HUES64 (cell line): ENCODE data around the gene CRTAP.
"Not testable (repeated sequence)": the region's sequence is repeated elsewhere in the genome, so short reads cannot be mapped to it uniquely, and the experiment has no call there.

Experiments
- H3K27ac ChIP-seq: 2 replicates; pipeline ENCODE4 v1.7.0; 2013; ENCODE audit warnings: low read depth, low read length, inconsistent platforms
- H3K27me3 ChIP-seq: 2 replicates; pipeline ENCODE4 v1.6.1; 2013; ENCODE audit warnings: mild to moderate bottlenecking, low read length; ENCODE audit not compliant: insufficient read depth
- H3K36me3 ChIP-seq: 2 replicates; pipeline ENCODE4 v1.6.1; 2013; ENCODE audit warnings: mild to moderate bottlenecking, low read length; ENCODE audit not compliant: insufficient read depth
- H3K4me1 ChIP-seq: 2 replicates; pipeline ENCODE4 v1.6.1; 2013; ENCODE audit warnings: mild to moderate bottlenecking, low read length, moderate library complexity; ENCODE audit not compliant: insufficient read depth
- H3K4me3 ChIP-seq: 2 replicates; pipeline ENCODE4 v1.5.1; 2013; ENCODE audit warnings: mild to moderate bottlenecking, low read length, moderate library complexity
- H3K9ac ChIP-seq: 2 replicates; pipeline ENCODE4 v1.6.1; 2013; ENCODE audit warnings: mild to moderate bottlenecking, low read depth, low read length
- H3K9me3 ChIP-seq: 2 replicates; pipeline ENCODE4 v1.6.1; 2013; ENCODE audit warnings: low read depth, low read length; ENCODE audit not compliant: insufficient read depth
- WGBS: fragments of 150-250, 120-280 bp; methylation state at CpG from one replicate; pipeline ENCODE4 v1.1.7; 2013; ENCODE audit warnings: missing lambda C conversion rate; 5-methylcytosine and 5-hydroxymethylcytosine counted together

CRTAP gene

DNA sequence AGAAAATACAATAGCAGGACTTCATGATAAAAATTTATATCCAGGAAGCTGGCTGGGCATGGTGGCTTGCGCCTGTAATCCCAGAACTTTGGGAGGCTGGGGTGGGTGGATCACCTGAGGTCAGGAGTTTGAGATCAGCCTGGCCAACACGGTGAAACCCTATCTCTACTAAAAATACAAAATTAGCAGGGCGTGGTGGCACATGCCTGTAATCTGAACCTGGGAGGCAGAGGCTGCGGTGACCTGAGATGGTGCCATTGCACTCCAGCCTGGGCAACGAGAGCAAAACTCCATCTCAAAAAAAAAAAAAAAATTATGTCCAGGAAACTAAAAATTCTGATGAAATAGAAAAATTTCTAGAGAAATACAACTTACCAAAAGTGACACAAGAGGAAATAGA is 48.8 kb downstream of the CRTAP start:
- 94% methylated on average over 4 of the region's 5 CpGs for WGBS
- H3K36me3 ChIP-seq, H3K4me3 ChIP-seq, H3K9me3 ChIP-seq, H3K27ac ChIP-seq, H3K27me3 ChIP-seq, H3K4me1 ChIP-seq, H3K9ac ChIP-seq: not testable (repeated sequence)

- Histone ChIP-seq H3K27me3 (no peaks in the 10 kb centered on the region), H3K4me1 (no peaks in the 10 kb centered on the region), H3K36me3 (no peaks in the 10 kb centered on the region), H3K27ac (no peak overlapping the region), H3K4me3 (no peak overlapping the region), H3K9me3 (no peaks in the 10 kb centered on the region), H3K9ac (no peak overlapping the region)
- 100% methylated on average over 1 of the region's 1 CpG for WGBS
Measured at GRCh38 chr3:33165372-33165771, 51.6 kb downstream of the CRTAP start.

DNA sequence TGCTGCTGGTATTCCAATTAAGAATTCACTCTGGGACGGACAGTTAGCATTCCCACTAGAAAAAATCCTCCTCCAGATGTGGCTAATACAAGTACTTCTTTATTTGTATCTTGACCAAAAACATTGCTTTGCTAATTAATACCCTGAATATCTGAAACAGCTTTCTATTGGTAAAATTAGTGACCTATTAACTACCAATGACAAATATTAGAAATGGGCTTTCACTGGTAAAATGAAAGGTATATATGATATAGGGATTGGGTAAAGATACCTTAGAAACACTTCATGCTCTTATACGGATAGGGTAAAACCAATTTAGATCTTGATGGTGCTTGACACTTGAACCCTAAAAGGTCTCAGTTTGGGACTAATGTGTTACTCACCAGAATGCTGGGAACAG is 52.3 kb downstream of the CRTAP start:
- H3K9me3 ChIP-seq: no peaks in the 10 kb centered on the region
- 95% methylated on average over 2 of the region's 2 CpGs for WGBS
- no peak overlapping the region for H3K27ac ChIP-seq
- no peak overlapping the region for H3K9ac ChIP-seq
- H3K27me3 ChIP-seq: no peaks in the 10 kb centered on the region
- H3K4me3 ChIP-seq: no peak overlapping the region
- H3K4me1 ChIP-seq: no peaks in the 10 kb centered on the region
- H3K36me3 ChIP-seq: no peaks in the 10 kb centered on the region

DNA sequence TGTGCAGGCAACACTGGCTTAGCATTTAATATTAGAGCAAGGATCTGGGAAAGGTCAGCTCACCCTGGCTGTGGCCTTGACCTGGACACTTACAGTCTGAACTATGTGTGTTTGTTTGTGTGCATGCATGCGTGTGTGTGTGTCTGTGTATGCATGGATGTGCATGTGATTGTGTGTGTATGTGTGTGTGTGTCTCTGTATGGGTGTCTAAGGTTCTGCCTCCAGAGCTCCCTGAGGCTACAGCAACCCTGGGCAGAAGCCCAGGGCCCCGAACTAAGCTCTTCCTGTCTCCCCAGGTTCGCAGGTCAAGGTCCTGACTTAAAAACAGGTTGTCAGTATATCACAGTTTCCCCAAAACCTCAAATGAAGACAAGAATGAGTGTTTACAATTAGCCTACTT is 53.5 kb downstream of the CRTAP start:
- 90% methylated on average over 3 of the region's 3 CpGs for WGBS
- Histone ChIP-seq H3K27me3 (no peaks in the 10 kb centered on the region), H3K4me3 (no peak overlapping the region), H3K9me3 (no peaks in the 10 kb centered on the region), H3K9ac (no peak overlapping the region), H3K27ac (no peak overlapping the region), H3K4me1 (no peaks in the 10 kb centered on the region), H3K36me3 (no peaks in the 10 kb centered on the region)

GRCh38 chr3:33167716-33168336 is 54.0 kb downstream of the CRTAP start:
- no peaks in the 10 kb centered on the region for H3K9me3 ChIP-seq
- no peaks in the 10 kb centered on the region for H3K36me3 ChIP-seq
- H3K9ac ChIP-seq: no peak overlapping the region
- no peaks in the 10 kb centered on the region for H3K27me3 ChIP-seq
- no peak overlapping the region for H3K4me3 ChIP-seq
- 76% methylated on average over 3 of the region's 3 CpGs for WGBS
- H3K27ac ChIP-seq: no peak overlapping the region
- no peaks in the 10 kb centered on the region for H3K4me1 ChIP-seq

GRCh38 chr3:33170531-33170930 is 56.7 kb downstream of the CRTAP start:
- WGBS: 91% methylated on average over 6 of the region's 6 CpGs
- H3K9me3 ChIP-seq: no peaks in the 10 kb centered on the region
- no peaks in the 10 kb centered on the region for H3K36me3 ChIP-seq
- no peaks in the 10 kb centered on the region for H3K4me1 ChIP-seq
- H3K27me3 ChIP-seq: no peaks in the 10 kb centered on the region
- H3K27ac ChIP-seq: no peak overlapping the region
- H3K9ac ChIP-seq: no peak overlapping the region
- H3K4me3 ChIP-seq: no peak overlapping the region

GRCh38 chr3:33171580-33171979 is 57.8 kb downstream of the CRTAP start:
- Histone ChIP-seq H3K36me3 (no peaks in the 10 kb centered on the region), H3K27ac (no peak overlapping the region), H3K9ac (no peak overlapping the region), H3K4me3 (no peak overlapping the region), H3K27me3 (no peaks in the 10 kb centered on the region), H3K4me1 (no peaks in the 10 kb centered on the region), H3K9me3 (no peaks in the 10 kb centered on the region)
- WGBS: 89% methylated on average over 4 of the region's 4 CpGs

DNA sequence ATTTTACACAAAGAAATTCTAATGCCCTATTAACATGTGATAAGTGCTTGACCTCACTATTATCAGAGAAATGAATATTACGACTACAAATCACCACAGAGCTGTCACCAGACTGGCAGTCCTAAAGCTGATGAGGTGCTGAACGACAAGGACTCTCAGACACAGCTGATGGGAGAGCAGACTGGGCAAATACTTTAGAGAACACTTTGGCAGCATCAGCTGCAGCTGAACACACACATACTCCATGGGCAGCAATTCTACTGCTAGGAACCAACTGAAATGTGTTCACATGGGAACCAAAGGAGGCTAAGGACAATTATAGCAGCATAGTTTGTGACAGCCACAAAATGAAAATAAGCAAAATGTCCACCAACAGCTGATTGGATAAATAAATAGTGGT is 59.3 kb downstream of the CRTAP start:
- Histone ChIP-seq H3K4me1 (no peaks in the 10 kb centered on the region), H3K9me3 (no peaks in the 10 kb centered on the region), H3K9ac (no peak overlapping the region), H3K4me3 (no peak overlapping the region), H3K27ac (no peak overlapping the region), H3K27me3 (no peaks in the 10 kb centered on the region), H3K36me3 (no peaks in the 10 kb centered on the region)
- 43% methylated on average over 2 of the region's 2 CpGs for WGBS

- Histone ChIP-seq H3K9ac (no peak overlapping the region), H3K4me3 (no peak overlapping the region), H3K27ac (no peak overlapping the region), H3K36me3 (no peaks in the 10 kb centered on the region), H3K4me1 (no peaks in the 10 kb centered on the region), H3K27me3 (no peaks in the 10 kb centered on the region), H3K9me3 (no peaks in the 10 kb centered on the region)
- 90% methylated on average over 4 of the region's 4 CpGs for WGBS
Measured at GRCh38 chr3:33173672-33174071, 59.9 kb downstream of the CRTAP start.

DNA sequence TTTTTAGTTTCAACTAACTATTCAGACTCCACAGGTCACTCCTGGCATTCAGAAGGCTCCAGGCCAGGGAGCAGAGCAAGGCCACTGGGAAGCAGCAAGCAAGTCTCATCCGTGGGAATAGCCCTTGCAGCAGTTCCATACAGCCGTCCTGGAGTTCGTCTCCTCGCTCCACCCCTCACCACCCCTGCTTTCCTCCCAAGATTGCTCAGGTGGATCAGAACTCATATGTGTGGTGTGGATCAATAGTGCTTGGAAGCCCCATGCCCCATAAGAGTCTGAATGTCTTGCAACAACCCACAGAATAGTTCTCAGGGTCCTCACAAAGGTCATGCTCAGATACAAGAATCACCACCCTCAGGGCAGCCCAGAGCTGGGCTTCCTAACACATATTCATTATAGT is 60.3 kb downstream of the CRTAP start:
- no peaks in the 10 kb centered on the region for H3K9me3 ChIP-seq
- no peaks in the 10 kb centered on the region for H3K27me3 ChIP-seq
- H3K36me3 ChIP-seq: no peaks in the 10 kb centered on the region
- 73% methylated on average over 4 of the region's 4 CpGs for WGBS
- no peaks in the 10 kb centered on the region for H3K4me1 ChIP-seq
- no peak overlapping the region for H3K4me3 ChIP-seq
- no peak overlapping the region for H3K9ac ChIP-seq
- H3K27ac ChIP-seq: no peak overlapping the region

- Histone ChIP-seq H3K4me1 (no peaks in the 10 kb centered on the region), H3K9me3 (no peaks in the 10 kb centered on the region), H3K9ac (no peak overlapping the region), H3K36me3 (no peaks in the 10 kb centered on the region), H3K4me3 (no peak overlapping the region), H3K27ac (no peak overlapping the region), H3K27me3 (no peaks in the 10 kb centered on the region)
- WGBS: 89% methylated on average over 19 of the region's 19 CpGs
Measured at GRCh38 chr3:33174711-33175414, 61.0 kb downstream of the CRTAP start.

GRCh38 chr3:33179132-33179531 is 65.3 kb downstream of the CRTAP start:
- no peak overlapping the region for H3K4me3 ChIP-seq
- no peak overlapping the region for H3K9ac ChIP-seq
- H3K36me3 ChIP-seq: no peaks in the 10 kb centered on the region
- 95% methylated on average over 1 of the region's 1 CpG for WGBS
- no peaks in the 10 kb centered on the region for H3K4me1 ChIP-seq
- no peaks in the 10 kb centered on the region for H3K9me3 ChIP-seq
- no peaks in the 10 kb centered on the region for H3K27me3 ChIP-seq
- no peak overlapping the region for H3K27ac ChIP-seq
